Panc1 (cell line): ENCODE results near the gene TANGO2.

Experiments used
- CTCF ChIP-seq: fragments of 450-650 bp; IDR thresholded peaks from 2 replicates; pipeline ENCODE4 v1.5.1; 2017; ENCODE audit warnings: mild to moderate bottlenecking
- POLR2AphosphoS5 ChIP-seq: IDR thresholded peaks from 2 replicates; pipeline ENCODE4 v1.6.1; 2012; ENCODE audit warnings: mild to moderate bottlenecking, low read depth, low read length, moderate library complexity

- TF ChIP-seq CTCF = no peak
- no peak for TF ChIP-seq POLR2AphosphoS5
Measured at GRCh38 chr22:20087319-20088262, 66.7 kb downstream of the TANGO2 start.
